Stimulated activated CD4-positive, alpha-beta T cell treated with anti-CD3 and anti-CD28 coated beads, Interleukin-15, amount 100 ng/mL, for 48 hours (primary cell): ENCODE results near the gene FGF3.

ENCODE experiments used
- DNase-seq, 2 donors: peaks; one replicate each; pipeline ENCODE4 v3.0.0-alpha.2; 2020; ENCODE audit warnings: low read depth in 2 of 2

FGF3 gene

DNA sequence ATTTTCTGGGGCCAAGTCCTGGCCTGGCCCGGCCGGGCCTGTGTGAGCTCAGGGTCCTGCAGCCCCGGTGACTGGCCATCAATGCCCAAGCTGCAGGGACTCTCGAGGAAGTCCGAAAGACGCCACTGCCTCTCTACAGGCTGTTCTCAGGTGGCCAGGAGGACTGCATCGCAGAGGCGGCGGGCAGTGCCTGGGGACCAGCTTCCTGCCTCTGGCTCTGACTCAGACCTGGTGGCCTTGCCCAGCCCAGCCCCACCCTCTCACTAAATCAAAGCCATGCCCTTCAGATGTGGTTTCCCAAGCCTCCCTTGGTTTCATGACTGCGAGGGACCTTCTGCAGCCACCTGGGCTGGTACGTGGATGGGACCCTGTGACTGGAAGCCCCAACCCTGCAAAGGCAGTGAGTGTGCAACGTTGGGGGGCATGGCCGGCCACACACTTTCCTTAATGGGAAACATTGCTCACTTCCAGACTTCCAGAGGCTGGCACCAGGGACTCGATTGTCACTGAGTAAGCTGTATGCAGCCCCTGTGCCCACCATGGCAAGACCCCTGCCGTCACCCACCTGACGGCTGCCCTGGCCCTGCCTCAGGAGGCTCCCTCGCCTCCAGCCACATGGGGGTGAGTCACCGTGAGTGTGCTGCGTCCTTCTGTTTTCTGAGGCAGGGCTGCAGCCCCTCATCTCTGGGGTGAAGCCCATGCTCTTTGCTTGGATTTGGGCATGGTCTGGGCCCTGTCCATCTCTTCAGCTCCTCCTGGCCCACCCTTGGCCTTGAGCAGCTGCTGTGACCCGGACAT, 6.0 kb upstream of the FGF3 start:
- no peak for DNase-seq

- DNase-seq, result no peak
Measured at GRCh38 chr11:69823641-69824265, 4.5 kb upstream of the FGF3 start.

GRCh38 chr11:69822676-69823494, 3.7 kb upstream of the FGF3 start:
- DNase-seq, result no peak

- DNase-seq, result no peak
Measured at GRCh38 chr11:69821511-69822040, 2.4 kb upstream of the FGF3 start.

- no peak for DNase-seq
Measured at GRCh38 chr11:69820441-69820840, 1.2 kb upstream of the FGF3 start.

DNA sequence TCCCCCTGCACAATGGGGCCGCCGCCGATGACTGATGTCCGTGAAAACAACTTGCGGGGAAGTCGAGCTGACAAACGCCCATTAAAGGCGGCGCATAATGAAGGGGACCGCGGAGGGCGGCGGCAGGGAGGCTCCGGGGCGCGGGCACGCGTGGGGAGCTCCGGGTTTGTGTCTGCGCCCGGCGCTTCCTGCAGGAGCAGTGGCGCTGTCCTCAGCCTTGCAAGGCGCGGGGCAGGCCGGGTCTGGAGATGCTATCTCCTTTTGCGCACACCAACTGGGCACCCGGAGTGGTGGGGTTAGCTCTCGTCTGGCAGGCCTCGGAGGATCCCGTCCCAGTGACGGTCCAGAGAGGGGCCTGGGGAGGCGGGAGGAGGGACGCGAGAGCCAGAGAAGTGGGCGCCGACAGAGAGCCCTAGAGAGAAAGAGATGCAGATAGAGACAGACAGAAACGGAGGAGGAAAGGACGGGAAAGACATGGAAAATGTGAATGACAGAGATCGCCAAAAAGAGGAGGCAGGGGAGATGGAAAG, 390 bp upstream of the FGF3 start:
- DNase-seq, result no peak

DNA sequence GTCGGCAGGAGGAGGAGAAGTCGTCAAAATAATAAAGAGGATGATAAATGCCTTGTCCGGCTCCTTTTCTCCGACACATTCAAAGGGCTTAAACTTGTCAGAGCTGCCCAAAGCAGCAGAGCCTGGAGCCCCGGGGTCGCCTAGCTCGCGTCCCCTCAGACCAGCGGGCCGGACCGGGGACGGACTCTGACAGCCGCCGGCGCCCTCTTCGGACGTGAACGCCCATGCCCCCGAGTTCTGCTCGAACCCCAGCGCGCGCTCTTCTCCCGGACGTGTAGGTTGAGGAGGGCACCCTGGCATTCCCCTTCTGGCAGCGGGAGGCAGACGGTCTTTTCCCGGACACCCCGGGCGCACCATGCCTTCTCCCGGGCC, 999 bp downstream of the FGF3 start:
- DNase-seq, result no peak

DNA sequence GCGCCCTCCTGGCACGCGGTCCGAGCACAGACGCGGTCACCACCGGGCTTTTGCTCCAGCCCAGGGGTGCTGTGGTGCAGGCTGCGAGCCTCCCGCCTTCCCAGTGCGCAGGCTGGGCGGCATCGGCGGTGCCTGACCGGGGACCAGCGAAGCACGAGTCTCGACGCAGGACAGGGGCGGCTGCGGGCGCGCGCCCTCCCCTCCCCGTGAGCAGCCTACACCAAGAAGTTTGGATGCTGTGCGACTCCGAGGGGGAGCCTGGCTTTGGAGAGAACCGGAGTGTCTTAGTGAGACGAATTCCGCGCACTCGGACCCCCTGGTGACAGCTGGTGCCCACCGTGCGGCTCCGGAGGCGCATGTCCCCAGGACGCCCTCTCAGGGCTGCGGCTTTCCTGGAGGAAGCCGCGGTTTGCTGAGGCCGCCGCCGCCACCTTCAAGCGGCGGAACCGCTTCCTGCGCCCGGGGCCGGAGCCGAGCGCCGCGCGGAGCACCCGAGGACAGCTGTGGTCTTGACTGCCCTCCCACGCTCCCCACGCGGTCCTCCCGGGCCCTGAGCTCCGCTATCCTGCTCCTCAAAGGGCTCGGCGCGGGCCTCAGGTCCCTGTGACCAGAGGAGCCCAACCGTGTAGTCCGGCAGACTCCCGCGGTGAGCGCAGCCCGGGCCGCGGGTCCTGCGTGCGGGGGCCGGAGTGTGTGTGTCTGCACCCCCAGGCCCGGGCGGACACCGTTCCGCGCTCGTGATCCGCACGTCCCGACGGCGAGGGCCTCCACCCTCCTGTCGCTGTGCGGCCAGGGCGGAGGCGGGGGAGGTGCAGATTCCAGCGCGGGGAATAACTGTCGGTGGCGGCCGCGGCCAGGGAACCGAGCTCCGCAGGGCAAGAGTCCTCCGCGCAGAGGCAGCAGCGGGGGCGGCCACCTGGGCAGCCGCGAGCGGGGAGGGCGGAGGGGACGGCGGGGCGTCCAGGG, 1.7 kb downstream of the FGF3 start:
- no peak for DNase-seq

DNA sequence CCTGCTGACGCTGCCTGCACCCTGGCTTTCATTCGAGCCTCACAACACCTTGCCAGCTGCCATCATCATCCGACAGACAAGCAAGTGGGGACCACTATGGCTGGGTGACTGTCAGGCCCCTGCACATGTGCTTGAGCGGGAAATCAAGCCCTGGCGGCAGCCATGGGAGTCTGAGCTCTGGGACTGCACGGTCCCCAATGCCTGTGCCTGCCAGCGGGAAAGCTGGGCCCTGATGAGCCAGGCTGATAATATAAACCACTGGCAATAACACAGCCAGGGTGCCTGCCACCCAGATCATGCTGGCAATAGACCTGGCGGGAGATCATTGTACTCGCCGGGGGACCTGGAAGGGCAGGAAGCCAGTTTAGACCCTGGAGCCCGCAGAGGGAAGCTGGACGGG, 2.5 kb downstream of the FGF3 start:
- DNase-seq, result no peak

- no peak for DNase-seq
Measured at GRCh38 chr11:69815973-69816372, 3.2 kb downstream of the FGF3 start.

- no peak for DNase-seq
Measured at GRCh38 chr11:69814902-69815301, 4.3 kb downstream of the FGF3 start.

GRCh38 chr11:69814411-69814810, 4.8 kb downstream of the FGF3 start:
- DNase-seq, result no peak

DNA sequence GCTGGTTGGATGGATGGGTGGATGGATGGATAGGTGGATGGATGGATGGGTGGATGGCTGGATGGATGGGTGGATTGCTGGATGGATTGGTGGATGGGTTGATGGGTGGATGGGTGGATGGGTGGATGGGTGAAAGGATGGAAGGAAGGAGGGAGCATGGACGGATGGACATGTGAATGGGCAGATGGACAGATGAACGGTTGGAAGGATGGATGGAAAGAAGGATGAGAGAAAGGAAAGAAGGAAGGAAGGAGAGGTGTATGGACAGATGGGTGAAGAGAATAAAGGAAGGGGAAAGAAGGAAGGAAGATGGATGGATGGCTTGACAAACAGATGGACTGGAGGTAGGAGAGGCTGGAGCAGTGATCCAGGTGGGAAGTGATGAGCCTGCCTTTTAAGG, 5.4 kb downstream of the FGF3 start:
- DNase-seq, result no peak

- no peak for DNase-seq
Measured at GRCh38 chr11:69812946-69813345, 6.3 kb downstream of the FGF3 start.

DNA sequence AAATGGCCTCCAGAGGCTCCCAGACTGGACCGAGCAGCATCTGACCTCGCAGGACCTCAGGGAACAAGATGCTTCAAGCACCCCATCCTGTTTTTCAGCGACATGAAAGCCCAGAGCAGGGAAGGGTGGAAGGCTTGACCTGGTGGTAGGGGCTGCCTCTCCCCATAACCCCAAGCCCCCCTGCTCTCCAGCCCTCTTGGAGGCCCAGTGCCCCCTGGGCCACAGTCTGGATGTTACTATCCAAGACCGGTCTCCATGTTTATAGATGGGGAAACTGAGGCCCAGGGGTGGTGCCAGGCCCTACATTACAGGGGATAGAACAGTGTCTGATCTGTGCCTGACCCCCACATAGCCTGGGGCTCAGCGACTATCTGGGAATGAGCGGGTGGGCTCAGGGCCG, 7.0 kb downstream of the FGF3 start:
- no peak for DNase-seq

DNA sequence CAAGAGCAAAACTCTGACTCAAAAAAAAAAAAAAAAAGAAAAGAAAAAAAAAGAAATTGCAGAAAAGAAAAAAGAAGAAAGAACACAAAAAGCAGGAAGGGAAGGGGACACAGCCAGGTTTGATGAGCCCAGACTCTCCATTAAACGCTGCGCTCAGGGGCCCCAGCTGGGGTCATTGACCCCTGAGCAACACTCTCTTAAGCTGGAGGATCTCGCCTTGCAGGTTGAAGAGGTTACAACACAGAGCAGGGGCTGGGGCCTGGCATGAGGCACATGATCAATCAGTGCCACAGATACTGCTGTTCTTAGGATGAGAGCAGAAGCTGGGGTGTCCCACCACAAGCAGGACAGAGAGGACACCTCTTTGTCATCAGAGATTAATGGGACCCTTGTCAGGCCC, 7.8 kb downstream of the FGF3 start:
- no peak for DNase-seq

GRCh38 chr11:69810289-69811118, 8.7 kb downstream of the FGF3 start:
- DNase-seq, result no peak

DNA sequence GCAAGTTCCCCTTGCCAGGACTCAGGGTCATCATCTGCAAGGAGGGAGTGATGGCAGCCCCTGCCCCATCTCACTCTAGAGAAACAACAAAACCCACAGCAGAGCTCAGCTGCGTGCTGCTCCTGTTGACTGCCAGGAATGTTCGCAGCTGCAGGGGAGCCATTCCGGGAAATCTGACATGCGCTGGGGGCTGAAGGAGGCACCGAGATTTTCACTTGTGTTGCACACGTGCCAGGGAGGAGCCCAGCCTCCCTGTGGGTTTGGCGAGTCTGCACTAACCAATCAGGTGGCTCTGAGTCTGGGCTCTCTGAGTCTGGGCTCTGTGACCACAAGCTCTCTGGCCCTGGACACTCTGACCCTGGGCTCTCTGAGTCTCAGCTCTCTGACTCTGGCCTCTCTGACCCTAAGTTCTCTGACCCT, 10.5 kb downstream of the FGF3 start:
- DNase-seq, result no peak

GRCh38 chr11:69807106-69807815, 12.0 kb downstream of the FGF3 start:
- DNase-seq, result no peak
